Activated CD8-positive, alpha-beta memory T cell treated with anti-CD3 and anti-CD28 coated beads, Interleukin-2, amount 50 U/mL, for 24 hours (primary cell): ENCODE results near the gene SLC29A1.
"Not testable (repeated sequence)": the region's sequence is repeated elsewhere in the genome, so short reads cannot be mapped to it uniquely, and the experiment has no call there.

Experiments used
- DNase-seq: peaks from one replicate; pipeline ENCODE4 v3.0.0-alpha.2; 2020; ENCODE audit errors: extremely low read depth

SLC29A1 gene

DNA sequence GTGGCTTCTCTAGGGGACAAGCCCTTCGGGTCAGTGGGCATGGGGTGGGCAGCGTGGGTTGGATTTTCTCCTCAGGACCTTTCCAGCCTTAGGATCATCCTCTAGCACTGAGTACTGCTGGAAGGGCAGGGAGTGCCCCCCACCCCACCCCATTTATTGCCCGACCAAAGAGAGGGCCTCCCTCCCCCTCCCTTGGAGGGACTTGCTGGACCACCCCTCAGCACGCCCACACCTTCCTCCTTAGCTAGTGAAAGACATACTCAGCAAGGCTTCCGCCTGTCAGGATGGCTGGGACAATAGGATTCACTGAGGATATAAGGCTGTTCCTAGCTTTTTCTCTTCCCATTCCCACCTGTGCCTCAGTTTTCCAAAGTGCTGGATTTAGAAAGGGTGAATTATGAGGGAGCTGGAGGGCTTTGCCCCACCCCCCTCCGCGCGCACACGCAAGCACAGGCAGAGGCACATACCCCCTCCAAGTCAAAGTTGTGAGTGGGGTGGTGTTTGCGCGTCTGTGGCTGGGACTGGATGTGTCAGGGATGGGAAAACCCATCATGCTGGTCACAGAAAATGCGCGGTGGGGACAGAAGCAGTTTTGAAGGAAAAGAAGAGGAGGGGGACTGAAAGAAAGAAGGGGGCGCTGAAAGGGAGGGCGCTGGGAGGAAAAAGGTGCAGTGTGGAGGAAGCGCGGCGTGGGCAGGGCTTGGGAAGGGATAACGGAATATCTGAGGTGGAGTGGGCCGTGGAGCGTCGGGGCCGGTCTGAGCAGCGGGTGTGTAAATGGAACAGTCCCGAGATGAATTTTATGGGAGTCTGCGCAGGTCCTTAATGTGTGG is 693 bp upstream of the SLC29A1 start:
- no peak for DNase-seq

DNA sequence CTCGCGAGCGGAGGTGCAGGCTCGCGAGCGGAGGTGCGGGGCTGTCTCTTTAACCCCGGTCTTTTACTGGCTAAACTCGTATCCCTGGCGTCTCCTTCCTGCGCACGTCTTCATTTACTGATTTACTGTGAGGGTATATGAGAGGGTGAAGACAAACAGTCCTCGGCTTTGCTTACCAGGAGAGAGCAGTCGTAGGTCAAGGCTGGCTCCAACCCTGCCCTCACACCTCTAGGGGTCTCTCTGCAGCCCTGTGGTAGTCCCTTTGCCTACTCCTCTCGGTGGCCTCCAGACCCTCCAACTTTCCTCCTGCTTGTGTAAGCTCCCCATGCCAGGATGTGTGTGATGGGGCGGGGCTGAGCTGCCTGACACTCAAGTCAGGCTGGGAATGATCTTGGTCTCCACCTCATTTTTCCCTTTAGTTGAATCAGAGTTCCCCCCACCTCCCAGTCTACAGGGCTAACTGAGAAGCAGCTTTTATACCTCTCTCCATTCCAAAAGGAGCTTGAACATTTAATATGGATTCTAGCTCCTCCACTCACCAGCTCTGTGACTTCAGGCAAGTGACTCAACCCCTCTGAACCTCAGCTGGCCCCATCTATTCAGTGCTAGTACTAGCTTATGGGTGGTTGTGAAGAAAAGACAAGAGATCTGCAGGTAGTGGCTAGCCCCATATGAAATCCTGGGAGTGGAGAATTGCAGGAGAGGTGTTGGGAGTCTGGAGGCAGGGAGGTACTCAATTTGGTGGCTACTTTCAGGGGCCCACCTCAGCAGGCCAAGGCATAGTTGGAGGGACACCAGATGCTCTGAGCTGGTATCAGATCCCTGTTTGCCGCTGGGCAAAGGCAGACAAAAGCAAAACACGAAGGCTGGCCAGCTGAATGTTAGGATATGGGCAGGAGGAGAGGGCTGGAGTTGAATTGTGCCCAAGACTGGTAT is 902 bp downstream of the SLC29A1 start:
- DNase-seq: no peak

DNA sequence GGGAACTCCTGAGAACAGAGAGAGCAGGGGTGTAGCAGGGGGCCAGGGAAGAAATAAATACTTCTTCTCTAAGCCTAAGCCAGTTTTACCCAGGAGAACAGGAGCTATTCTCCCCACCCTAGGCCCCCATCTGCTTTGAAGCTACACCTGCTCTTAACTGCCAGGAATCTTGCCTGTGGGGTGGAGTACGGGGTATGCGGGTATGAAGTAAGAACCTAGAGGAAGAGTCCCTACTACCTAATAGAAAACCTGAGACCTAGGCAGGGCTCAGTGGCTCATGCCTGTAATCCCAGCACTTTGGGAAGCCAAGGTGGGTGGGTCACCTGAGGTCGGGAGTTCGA is 1.5 kb downstream of the SLC29A1 start:
- no peak for DNase-seq

DNA sequence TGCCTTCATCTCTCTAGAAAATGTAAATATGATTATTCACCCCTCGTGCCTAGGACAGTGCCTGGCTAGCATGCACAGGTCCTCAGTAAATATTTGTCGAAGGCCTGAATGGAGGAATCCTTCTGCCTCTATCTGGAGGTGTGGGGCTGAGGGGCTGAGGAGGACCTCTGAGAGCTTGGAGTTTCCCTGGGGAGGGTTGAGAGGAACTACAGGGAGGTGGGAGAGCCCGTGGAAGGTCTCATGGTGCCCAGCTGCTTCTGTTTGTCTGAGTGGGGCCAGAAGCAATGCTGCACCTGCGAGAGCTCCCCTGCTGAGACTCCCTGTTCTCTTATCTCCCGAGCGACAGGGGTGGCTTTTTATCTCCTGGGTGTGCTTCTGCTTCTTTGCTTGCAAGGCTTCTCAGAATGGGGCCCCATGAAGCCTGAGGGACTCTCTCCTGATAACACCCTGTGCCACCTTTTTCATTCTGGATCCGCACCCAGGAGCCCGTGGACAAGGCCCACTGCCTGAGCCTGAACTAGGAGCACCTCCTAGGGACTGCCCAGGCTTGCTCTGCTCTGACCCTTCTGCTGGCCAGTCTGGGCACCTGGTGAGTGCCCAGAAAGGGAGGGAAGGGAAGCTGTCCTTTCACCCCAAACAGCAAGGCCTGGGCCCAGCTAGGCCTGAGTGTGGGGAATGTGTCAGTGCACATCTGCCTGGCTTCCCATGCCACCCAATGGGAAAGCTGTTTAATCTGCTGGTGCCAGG is 2.4 kb downstream of the SLC29A1 start:
- no peak for DNase-seq

DNA sequence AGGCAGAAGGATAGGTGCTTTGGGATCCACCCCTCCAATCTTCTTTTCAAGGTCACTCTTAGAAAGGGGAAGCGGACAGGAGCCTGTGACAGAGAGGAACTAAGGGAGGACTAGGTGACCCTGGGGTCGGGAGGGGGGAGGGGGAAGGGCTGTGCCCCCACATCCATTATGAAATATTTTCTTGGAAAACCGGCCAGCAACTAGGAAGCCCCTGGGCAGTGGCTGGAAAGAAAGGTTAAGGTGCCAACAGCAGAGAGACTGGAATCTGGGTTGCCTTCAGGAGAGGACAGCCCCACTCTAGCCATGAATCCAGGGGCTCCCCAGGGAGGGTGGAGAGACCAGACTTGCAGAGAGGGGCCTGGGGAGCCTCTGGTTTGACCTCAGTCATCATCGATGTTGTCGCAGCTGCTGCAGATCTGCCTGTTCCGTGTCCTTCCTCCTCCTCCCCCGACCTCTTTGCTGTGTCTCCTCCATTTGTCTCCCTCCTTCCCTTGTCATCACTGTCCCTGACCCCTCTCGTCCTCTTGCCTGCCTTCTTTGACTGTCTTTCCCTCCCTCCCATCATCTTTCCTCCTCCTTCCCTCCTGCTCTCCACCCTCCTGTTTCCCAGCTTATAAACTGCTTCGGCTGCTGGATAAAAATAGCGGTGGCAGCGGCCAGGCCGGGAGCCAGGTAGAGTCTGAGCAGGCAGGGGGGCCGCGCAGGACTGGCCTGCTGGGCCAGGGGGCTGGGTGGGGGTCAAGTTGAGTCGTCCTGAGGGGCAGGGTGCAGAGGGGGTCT is 3.2 kb downstream of the SLC29A1 start:
- no peak for DNase-seq

DNA sequence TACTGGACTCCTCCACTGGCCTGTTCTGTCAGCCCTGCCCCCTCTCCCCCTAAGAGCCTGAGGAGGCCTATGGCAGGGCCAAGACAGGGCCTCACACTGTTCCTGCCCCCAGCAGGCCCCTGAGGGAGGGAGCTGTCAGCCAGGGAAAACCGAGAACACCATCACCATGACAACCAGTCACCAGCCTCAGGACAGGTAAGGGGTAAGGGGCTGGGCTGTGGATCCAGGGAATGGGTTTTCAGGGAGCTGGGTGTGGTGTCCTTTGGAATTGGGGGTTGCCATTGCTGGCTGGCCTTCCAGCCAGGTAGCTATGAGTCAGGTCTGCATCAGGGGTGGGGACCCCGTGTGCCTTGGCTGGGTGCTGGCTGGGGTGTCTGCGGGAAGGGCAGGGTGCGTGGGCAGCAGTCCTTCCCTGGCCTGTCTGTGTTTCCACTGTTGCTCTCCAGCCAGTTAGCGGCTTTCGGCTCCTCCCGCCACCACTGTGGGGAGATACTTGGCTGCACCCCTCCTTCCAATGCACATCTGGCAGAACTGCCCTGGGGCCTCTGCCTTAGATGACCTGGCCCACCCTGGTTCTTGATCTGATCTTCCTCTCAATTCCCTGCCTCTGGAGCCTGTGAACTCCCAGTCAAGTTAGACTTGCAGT is 3.9 kb downstream of the SLC29A1 start:
- DNase-seq: no peak

DNA sequence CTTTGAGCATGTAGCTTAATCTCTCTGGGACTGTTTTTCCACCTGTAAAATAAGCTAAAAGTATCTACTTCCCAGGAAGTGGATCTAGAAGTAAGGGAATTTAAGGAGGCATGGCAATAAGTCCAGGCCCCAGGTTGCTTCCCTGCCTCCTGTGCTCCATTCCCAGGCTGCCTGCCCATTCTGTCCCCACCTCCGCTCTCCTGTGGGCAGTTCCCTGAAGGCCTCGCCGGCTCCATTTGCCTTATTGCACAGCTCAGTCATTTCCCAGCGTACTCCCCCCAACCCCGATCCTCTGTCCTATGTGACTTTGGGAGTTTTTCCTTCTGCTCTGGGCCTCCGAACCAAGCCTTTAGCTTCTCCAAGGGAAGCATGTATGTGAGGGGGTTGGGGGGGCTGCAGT is 4.6 kb downstream of the SLC29A1 start:
- no peak for DNase-seq

DNA sequence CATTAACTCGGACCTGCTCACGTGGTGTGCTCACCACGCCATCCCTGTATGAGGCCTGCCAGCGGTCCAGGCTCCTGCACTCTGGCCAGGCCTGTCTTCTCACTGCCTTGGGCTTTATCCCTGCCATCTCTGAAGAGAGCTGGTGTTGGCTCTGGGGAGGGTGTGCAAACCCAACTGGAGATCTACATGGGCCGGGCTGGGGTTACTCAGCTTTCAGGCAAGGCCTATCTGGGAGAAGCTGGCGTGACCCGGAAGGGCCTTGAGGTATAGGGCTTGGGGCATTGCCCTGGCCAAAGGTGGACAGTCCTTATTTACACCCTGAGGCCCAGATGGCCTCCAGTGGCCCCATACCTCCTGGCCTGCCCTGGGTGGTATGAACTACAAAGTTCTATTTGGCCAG is 5.0 kb downstream of the SLC29A1 start:
- DNase-seq: no peak

DNA sequence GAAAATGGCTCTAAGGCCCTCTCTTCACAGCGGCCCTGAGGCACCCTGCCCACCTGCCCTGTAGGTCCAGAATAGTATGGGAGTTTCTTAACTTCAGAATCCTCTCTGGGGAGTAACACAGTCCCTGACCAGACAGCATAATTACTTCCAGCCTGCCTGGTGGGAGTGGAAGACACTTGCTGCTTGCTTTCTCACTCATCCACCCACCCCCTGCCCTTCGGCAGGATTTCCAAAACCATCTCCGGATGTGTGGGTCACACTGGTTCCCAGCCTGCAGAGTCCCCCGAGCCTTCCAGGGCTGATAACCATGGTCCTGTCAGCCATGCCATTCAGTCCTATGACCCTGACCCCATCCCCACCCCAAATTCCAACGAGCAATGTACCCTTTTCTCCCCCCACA is 5.4 kb downstream of the SLC29A1 start:
- DNase-seq: no peak

DNA sequence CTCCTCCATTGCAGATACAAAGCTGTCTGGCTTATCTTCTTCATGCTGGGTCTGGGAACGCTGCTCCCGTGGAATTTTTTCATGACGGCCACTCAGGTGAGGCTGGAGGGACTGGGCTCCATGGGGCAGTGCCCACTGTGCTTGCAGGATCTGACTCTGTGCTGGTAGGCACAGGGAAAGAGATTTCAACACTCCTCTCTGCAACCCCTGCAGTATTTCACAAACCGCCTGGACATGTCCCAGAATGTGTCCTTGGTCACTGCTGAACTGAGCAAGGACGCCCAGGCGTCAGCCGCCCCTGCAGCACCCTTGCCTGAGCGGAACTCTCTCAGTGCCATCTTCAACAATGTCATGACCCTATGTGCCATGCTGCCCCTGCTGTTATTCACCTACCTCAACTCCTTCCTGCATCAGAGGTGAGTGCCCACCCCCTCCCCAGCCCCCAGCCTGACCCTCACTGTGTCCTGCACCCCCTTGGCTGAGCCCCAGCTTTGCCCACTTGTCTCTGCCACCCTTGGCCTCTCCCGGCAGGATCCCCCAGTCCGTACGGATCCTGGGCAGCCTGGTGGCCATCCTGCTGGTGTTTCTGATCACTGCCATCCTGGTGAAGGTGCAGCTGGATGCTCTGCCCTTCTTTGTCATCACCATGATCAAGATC is 6.1 kb downstream of the SLC29A1 start:
- DNase-seq: no peak

DNA sequence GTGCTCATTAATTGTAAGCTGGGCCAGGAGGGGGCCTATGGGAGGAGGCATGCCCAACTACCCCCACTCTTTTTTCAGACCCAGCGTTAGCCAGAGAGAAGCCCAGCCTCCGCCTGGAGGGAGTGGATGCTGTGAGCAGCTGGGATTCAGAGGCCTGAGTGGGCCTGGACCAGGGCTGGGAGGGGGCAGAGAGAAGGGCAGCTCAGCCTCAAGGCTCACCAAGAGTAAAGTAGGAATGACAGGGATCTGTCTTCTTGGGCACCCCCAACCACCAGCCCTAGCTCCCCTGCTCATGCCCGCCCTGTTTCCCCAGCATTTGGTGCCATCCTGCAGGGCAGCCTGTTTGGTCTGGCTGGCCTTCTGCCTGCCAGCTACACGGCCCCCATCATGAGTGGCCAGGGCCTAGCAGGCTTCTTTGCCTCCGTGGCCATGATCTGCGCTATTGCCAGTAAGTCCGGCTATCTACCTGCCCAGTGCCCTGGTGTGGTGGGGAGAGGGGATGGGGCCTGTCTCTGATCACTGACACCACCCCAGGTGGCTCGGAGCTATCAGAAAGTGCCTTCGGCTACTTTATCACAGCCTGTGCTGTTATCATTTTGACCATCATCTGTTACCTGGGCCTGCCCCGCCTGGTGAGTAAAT is 6.8 kb downstream of the SLC29A1 start:
- DNase-seq: no peak

DNA sequence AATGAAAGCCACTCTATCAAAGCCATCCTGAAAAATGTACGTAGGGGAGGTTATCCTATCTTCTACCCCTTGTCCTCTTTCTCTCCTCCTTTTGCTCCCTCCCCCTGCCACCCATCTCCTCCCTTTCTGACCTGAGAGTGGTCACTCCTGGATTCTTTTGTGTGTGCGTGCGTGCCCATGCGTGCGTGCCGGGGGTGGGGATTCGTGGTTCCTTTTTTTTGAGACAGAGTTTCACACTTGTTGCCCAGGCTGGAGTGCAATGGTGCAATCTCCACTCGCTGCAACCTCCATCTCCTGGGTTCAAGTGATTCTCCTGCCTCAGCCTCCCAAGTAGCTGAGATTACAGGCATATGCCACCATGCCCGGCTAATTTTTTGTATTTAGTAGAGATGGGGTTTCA is 8.0 kb downstream of the SLC29A1 start:
- DNase-seq: not testable (repeated sequence)

DNA sequence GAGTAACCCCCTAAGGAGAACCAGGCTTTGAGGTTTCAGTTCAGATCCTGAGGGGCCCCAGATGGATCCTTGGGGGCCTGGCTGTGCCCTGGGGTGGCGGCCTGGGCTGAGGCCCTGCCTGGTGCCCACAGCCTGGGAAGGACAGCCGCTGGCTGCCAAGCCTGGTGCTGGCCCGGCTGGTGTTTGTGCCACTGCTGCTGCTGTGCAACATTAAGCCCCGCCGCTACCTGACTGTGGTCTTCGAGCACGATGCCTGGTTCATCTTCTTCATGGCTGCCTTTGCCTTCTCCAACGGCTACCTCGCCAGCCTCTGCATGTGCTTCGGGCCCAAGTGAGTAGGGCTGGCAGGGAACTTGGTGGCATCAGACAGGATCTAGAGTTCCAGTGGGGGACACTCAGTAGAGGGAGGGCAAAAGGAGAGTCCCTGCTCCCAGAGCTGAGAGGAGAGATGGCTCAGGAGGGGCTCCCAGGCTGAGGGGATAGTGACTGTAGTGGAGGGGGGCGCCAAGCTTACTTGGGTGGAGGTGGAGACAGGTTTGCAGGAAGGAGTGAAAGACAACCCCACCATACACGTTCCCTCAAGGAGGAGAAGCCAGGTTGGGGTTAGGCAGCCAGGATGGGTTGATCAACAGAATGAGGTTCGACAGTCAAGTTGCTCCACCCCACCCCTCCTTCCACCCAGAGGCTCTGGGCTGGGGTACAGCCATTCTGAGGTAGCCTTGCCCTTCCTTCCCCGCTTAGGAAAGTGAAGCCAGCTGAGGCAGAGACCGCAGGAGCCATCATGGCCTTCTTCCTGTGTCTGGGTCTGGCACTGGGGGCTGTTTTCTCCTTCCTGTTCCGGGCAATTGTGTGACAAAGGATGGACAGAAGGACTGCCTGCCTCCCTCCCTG is 9.5 kb downstream of the SLC29A1 start:
- DNase-seq: no peak

DNA sequence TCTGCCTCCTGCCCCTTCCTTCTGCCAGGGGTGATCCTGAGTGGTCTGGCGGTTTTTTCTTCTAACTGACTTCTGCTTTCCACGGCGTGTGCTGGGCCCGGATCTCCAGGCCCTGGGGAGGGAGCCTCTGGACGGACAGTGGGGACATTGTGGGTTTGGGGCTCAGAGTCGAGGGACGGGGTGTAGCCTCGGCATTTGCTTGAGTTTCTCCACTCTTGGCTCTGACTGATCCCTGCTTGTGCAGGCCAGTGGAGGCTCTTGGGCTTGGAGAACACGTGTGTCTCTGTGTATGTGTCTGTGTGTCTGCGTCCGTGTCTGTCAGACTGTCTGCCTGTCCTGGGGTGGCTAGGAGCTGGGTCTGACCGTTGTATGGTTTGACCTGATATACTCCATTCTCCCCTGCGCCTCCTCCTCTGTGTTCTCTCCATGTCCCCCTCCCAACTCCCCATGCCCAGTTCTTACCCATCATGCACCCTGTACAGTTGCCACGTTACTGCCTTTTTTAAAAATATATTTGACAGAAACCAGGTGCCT is 10.2 kb downstream of the SLC29A1 start:
- DNase-seq: no peak

DNA sequence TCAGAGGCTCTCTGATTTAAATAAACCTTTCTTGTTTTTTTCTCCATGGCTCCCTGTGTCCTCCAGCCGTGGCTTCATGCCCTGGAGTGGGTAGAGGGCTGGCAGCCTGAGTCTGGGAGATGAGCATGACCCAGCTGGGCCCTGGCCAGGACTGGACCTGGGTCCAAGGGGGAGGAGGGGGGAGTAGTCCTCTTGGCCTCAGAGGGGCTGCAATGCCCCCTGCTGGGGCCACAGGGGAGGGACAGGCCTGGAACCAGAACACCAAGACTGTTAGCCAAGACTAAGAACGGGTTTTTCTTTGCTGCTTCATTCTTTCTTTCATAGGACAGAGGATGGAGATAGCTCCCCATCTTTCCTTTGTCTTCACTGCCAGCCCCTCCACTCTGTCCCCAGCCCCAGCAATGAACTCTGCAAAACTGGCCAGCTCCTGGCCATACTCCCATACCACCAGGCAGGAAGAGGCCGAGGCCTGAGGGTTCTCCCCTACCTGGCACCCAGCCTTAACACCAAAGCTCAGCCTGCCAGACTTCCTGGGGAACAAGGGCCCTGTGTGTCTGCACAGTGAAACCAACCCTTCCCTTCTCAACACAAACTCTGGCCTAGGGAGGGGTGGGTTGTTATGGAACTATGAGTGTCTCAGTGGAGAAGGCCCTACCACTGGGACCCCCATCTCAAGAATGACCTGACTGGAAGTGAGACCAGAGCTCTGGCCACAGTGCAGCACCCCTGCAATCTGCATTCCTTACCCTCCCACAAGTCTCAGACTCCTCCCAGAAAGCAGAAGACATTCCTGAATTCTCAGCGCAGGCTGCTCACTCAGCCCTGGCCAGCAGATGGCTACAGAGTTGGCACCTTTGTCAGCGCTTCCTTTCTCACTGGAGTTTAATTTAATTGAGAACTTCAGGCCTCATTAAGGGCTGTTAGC is 11.0 kb downstream of the SLC29A1 start:
- DNase-seq: no peak

DNA sequence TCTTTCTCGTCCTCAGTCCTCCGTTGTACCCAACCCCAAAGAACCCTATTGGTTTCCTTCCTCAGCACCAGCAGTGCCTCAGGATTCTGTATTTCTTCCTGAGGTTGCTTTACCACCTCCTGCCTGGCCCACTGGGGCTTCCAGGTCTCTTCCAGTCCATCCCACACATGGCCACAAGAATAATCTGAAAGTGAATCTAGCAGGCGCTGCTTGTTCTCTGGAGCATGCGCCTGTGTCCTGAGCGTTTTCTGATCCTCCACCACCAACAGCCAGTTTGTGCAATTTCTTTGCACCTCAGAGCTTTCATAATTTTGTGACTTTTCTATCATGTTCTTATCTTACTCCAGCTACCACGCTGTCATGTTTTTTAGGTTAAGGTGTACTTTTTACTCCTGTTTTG is 11.9 kb downstream of the SLC29A1 start:
- no peak for DNase-seq

DNA sequence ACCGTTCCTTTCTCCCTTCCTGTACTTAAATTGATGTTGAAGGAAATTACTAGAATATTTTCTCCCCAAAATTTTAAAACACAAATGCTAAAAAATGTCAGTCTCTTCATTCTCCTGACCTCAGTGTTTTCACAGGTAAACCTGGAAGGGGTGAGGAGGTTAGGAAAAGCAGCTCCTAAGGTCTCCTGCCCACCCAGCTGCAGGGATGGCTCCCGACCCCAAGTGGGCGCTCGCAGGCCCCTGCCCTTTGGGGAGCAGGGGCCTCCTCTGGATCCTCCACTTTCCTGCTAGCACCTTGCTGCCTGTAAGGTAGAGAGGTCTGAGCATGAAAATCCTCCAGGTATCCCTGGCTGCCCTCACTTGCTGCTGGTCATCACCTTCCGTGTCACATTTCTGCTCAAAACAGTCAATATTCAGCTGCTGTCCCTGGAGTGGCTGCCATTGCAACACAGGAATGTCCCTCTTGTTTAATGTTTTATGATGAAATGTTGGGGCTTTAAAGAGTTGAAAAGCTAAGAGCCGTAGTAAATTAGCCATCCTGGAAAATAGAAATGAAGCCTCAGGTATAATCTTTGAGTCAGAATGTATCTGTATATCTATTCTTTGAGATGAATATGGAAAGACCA is 12.6 kb downstream of the SLC29A1 start:
- DNase-seq: no peak
